HG03103 (cell line): ENCODE data around the gene ITGA7.
A peak's percentile ranks its signal among the peaks of the same experiment; 100 is the strongest.

ENCODE experiments used
- ATAC-seq: cut with Tn5 transposase; IDR thresholded peaks from one replicate; pipeline ENCODE4 v1.9.1; 2021; ENCODE audit warnings: low read depth; ENCODE audit not compliant: unreplicated experiment

ITGA7 gene

GRCh38 chr12:55734595-55734994 is 26.9 kb upstream of the ITGA7 start:
- no peak for ATAC-seq

GRCh38 chr12:55733858-55734257 is 26.2 kb upstream of the ITGA7 start:
- ATAC-seq: no peak

GRCh38 chr12:55733021-55733555 is 25.4 kb upstream of the ITGA7 start:
- no peak for ATAC-seq

GRCh38 chr12:55732288-55732687 is 24.6 kb upstream of the ITGA7 start:
- ATAC-seq: no peak

GRCh38 chr12:55729819-55730818 is 22.4 kb upstream of the ITGA7 start:
- ATAC-seq: peak; percentile 26

GRCh38 chr12:55728939-55729818 is 21.5 kb upstream of the ITGA7 start, which contains the start of gene CD63:
Gene CD63 (minus strand): TSS chr12:55729009. CDS start chr12:55728341, 668 bp downstream.
- ATAC-seq: peak; percentile 48

- ATAC-seq: peak; percentile 14
Measured at GRCh38 chr12:55728186-55728938, 20.7 kb upstream of the ITGA7 start.

- ATAC-seq: no peak
Measured at GRCh38 chr12:55727643-55728185, 20.0 kb upstream of the ITGA7 start.

GRCh38 chr12:55726971-55727370 is 19.3 kb upstream of the ITGA7 start:
- no peak for ATAC-seq

- no peak for ATAC-seq
Measured at GRCh38 chr12:55725556-55725955, 17.9 kb upstream of the ITGA7 start.

- no peak for ATAC-seq
Measured at GRCh38 chr12:55724940-55725309, 17.2 kb upstream of the ITGA7 start.

GRCh38 chr12:55724226-55724939 is 16.7 kb upstream of the ITGA7 start:
- no peak for ATAC-seq

GRCh38 chr12:55723516-55724225 is 16.0 kb upstream of the ITGA7 start:
- ATAC-seq: no peak

GRCh38 chr12:55722948-55723347 is 15.2 kb upstream of the ITGA7 start:
- ATAC-seq: no peak

GRCh38 chr12:55721601-55722213 is 14.0 kb upstream of the ITGA7 start:
- ATAC-seq: no peak

GRCh38 chr12:55720894-55721444 is 13.3 kb upstream of the ITGA7 start:
- no peak for ATAC-seq

- ATAC-seq: no peak
Measured at GRCh38 chr12:55720071-55720564, 12.4 kb upstream of the ITGA7 start, which contains the start of gene RDH5. Gene RDH5 (plus strand): TSS chr12:55720393. CDS start chr12:55721185, 792 bp downstream.

- ATAC-seq: no peak
Measured at GRCh38 chr12:55719371-55719770, 11.7 kb upstream of the ITGA7 start.
